NCI-H1105 (cell line): Measurements from ENCODE around the gene FAM131A.

Source experiments
- DNase-seq: peaks from one replicate; lab custom pipeline; 2025; lab: John Stamatoyannopoulos, UW

Gene FAM131A, protein sequence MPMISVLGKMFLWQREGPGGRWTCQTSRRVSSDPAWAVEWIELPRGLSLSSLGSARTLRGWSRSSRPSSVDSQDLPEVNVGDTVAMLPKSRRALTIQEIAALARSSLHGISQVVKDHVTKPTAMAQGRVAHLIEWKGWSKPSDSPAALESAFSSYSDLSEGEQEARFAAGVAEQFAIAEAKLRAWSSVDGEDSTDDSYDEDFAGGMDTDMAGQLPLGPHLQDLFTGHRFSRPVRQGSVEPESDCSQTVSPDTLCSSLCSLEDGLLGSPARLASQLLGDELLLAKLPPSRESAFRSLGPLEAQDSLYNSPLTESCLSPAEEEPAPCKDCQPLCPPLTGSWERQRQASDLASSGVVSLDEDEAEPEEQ

GRCh38 chr3:184337399-184337714 is at the start of gene FAM131A:
FAM131A (plus strand) TSS chr3:184337600; CDS start chr3:184337631, 31 bp downstream.
- no peak for DNase-seq

GRCh38 chr3:184289426-184289938 is 47.9 kb upstream of the FAM131A start:
- DNase-seq, result peak; percentile 61

- DNase-seq, result no peak
Observed at GRCh38 chr3:184290331-184290730, 47.1 kb upstream of the FAM131A start.

- DNase-seq, result no peak
Observed at GRCh38 chr3:184291044-184291737, 46.2 kb upstream of the FAM131A start.

GRCh38 chr3:184291738-184292445 is 45.5 kb upstream of the FAM131A start:
- DNase-seq, result no peak

GRCh38 chr3:184295771-184296170 is 41.6 kb upstream of the FAM131A start:
- DNase-seq, result no peak

DNA sequence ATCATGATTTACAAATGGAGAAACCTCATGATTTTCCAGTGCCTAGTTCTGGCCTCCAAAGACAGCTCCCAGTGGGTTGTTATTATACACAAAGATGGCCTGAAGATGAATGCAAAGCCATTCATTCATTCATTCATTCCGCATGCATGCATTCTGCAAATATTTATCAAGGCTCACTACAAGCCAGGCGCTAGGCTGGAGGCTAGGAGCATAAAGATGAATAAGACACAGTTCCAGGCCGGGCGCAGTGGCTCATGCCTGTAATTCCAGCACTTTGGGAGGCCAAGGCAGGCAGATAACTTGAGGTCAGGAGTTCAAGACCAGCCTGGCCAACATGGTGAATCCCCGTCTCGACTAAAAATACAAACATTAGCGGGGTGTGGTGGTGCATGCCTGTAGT is 40.8 kb upstream of the FAM131A start:
- DNase-seq, result no peak

GRCh38 chr3:184298759-184299487 is 38.5 kb upstream of the FAM131A start, which contains the start of gene PSMD2:
PSMD2 (plus strand) TSS chr3:184299241; CDS start chr3:184299267, 26 bp downstream.
- DNase-seq, result peak; percentile 100

DNA sequence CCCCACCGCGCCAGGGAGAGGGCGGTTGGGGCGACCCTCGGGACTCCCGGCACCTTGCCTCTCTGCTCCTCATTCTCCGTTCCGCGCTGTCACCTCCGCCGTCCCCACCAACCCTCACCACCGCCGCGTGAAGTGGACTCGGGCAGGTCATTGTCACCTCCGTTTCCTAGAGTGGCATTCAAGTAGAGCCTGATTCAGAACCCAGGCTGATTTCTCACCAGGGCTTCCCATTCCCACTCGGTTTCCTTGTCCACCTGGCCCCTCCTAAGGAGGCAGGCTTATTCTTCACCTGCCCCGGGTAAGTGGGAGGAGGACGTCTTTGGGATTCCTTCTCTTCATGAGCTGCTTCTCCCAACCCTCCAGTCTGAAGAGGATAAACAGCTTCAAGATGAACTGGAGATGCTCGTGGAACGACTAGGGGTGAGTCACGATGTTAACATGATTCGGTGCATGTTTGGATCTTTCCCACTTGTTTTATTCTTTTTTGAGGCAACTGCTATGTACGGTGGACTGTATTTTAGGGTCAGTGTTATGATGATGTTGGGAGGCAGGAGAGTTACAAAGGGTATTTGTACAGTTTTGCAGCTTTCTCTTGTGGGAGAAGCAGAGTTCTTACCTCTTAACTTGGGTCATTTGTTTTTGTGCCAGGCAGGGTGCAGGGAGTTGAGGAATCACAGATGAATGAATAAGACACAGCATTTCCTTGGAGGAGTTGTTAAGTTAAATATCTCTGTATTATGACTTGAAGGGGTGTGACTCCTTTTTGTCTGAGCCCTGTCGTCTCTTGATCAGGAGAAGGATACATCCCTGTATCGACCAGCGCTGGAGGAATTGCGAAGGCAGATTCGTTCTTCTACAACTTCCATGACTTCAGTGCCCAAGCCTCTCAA is 37.7 kb upstream of the FAM131A start:
- no peak for DNase-seq

DNA sequence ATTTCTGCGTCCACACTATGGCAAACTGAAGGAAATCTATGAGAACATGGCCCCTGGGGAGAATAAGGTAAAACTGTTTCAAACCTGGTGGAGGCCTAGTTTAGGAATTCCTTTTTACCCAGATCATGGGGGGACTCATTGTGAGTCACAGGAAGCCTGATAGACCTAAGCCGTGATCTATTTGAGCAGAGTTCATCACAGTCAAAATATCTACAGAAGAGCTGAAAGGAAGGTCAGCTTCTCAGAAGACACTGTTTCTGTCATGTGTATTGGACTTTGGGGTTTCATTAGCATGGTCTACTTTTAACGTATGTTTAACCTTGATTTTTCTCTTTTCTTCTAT is 37.1 kb upstream of the FAM131A start:
- no peak for DNase-seq

DNA sequence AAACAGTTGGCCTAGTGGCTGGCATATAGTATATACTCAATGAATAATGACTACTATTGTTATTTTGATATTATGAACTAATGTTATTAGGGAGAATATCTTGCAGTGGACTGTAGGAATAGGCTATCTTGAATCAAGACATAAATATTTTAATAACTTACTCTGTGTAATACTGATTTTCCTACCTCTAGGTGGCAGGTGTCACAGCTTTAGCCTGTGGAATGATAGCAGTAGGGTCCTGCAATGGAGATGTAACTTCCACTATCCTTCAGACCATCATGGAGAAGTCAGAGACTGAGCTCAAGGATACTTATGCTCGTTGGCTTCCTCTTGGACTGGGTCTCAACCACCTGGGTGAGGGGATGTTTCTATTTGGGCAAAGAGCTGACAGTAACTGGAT is 31.8 kb upstream of the FAM131A start:
- no peak for DNase-seq

DNA sequence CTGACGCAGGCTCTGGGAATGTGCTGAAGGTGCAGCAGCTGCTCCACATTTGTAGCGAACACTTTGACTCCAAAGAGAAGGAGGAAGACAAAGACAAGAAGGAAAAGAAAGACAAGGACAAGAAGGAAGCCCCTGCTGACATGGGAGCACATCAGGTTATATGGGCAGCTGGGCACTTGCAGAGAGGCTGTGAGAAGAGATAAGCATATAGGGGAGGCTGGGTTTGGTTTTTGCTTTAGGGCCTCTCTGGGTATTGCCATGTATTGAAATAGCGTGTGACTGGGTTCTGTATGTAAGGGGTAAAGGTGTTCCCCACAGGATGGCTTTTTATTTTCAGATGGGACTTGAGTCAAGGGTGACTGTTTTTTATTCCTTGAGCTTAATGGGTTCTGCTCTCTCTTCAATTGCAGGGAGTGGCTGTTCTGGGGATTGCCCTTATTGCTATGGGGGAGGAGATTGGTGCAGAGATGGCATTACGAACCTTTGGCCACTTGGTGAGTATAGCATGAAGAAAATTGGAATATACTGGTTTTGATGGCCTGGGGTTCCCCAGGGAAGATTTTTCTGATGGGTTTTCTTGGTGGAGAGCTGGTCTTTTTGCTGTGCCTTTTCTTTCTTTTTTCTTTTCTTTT is 30.9 kb upstream of the FAM131A start:
- no peak for DNase-seq

DNA sequence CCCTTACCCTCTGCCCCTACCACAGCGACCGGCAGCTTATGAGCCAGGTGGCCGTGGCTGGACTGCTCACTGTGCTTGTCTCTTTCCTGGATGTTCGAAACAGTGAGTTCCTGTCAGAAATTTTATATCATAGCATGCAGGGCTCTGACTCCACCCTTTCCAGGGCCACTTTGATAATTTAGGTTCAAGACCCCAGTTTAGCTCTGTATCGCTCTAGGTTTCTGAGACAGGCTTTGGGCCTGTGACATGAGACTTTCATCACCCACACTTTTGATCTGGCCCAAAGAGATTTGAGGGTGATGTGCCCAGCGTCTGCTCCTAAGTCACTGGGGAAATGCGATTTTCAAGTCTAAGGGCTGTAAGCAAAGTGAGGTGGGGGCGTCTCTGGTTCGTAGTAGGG is 29.5 kb upstream of the FAM131A start:
- DNase-seq, result no peak

- no peak for DNase-seq
Observed at GRCh38 chr3:184308744-184309143, 28.7 kb upstream of the FAM131A start.

DNA sequence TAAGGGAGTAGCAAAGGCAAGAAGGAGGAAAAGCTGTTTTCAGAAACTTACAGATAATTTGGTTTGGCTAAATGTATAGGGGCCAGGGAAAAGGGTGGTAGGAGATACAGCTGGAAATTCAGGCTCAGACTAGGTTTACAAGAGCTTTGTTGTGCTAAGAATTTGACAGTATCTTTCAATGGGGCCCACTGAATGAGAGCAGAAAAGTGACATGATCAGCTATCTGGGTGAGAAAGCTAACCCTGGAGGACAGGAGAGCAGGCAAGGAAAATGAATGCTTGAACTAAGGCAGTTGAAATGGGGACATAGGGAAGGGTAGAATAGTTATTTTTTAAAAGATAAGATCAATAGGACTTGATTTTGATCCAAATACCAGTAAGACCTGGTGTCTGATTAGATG is 25.8 kb upstream of the FAM131A start:
- DNase-seq, result no peak

GRCh38 chr3:184314363-184314699 is 23.1 kb upstream of the FAM131A start, which contains the start of gene EIF4G1:
EIF4G1 (plus strand) TSS chr3:184314606; CDS start chr3:184315797, 1,191 bp downstream.
- peak; percentile 97 for DNase-seq

GRCh38 chr3:184314700-184315542 is 22.5 kb upstream of the FAM131A start:
- DNase-seq, result peak; percentile 52

- DNase-seq, result no peak
Observed at GRCh38 chr3:184315543-184315867, 21.9 kb upstream of the FAM131A start.

GRCh38 chr3:184315871-184316661 is 21.3 kb upstream of the FAM131A start:
- DNase-seq, result no peak
